GM12878 (cell line): ENCODE measurements around the gene CNOT10. TPM values are rescaled to one million over a fixed set of nuclear protein-coding genes. Genes with fewer than 3 reads are reported as not detected.

Experiments
- ATAC-seq: fragments of 200-7000 bp; cut with Tn5 transposase; 3 replicates; pipeline ENCODE4 v1.9.1; 2020; ENCODE audit warnings: mild to moderate bottlenecking, moderate library complexity
- BruUV-seq: library from RNA; stranded (reverse); fragments of 400-500 nt; replicated peaks from 2 replicates; lab custom pipeline; 2021; lab: Mats Ljungman, UMichigan
- CTCF ChIA-PET: fragments of 300-600 bp; sonication (Branson Sonifier 250); formaldehyde crosslinking; extraction: SDS; loops from one replicate; lab custom pipeline; 2021; ENCODE audit warnings: inconsistent platforms; lab: Yijun Ruan, JAX
- POLR2A ChIA-PET: fragments of 350-600 bp; formaldehyde crosslinking; extraction: SDS; loops from one replicate; lab custom pipeline; 2021; ENCODE audit warnings: inconsistent platforms; lab: Charles Lee
- RAD21 ChIA-PET: fragments of 300-600 bp; sonication (Branson Sonifier 250); formaldehyde crosslinking; loops from one replicate; lab custom pipeline; 2023; ENCODE audit warnings: antibody characterized with exemption; ENCODE audit not compliant: unreplicated experiment; lab: Charles Lee
- SMC1A ChIA-PET: fragments of 300-600 bp; sonication (Branson Sonifier 250); formaldehyde crosslinking; loops from one replicate; lab custom pipeline; 2023; ENCODE audit not compliant: unreplicated experiment, uncharacterized antibody; lab: Charles Lee
- DNase-seq: peaks from one replicate; pipeline ENCODE4 v3.0.0-alpha.2; 2011; ENCODE audit warnings: low read depth, low spot score
- FAIRE-seq: peaks from 3 replicates; lab custom pipeline; 2011; peaks lifted over from hg19 to GRCh38; lab: Jason Lieb, UNC
- H2AFZ ChIP-seq: 2 replicates; pipeline ENCODE4 v1.6.0; 2011; ENCODE audit warnings: low read depth, low read length, control low read depth; ENCODE audit not compliant: control insufficient read depth
- H3K27ac ChIP-seq: 2 replicates; pipeline ENCODE4 v1.5.1; 2011; ENCODE audit warnings: control low read depth; ENCODE audit not compliant: control insufficient read depth, insufficient read depth
- H3K27me3 ChIP-seq, 2 experiments: replicated peaks in 1 of 2; 2 replicates each; pipeline versions ENCODE4 v1.6.0 to v1.6.1; 2011; ENCODE audit warnings: low read length in 1 of 2; ENCODE audit not compliant: control insufficient read depth in 2 of 2, insufficient read depth in 2 of 2
- H3K36me3 ChIP-seq, 2 experiments: 2 replicates each; pipeline ENCODE4 v1.5.1; 2011; ENCODE audit warnings: low read length in 1 of 2; ENCODE audit not compliant: control insufficient read depth in 2 of 2, insufficient read depth in 2 of 2
- H3K4me1 ChIP-seq: 2 replicates; pipeline ENCODE4 v1.6.1; 2011; ENCODE audit warnings: mild to moderate bottlenecking, low read length, moderate library complexity, mixed read lengths; ENCODE audit not compliant: control insufficient read depth, insufficient read depth
- H3K4me2 ChIP-seq: 2 replicates; pipeline ENCODE4 v1.6.0; 2011; ENCODE audit warnings: control low read depth; ENCODE audit not compliant: control insufficient read depth, insufficient read depth
- H3K4me3 ChIP-seq: fragments of 200-600 bp; sonication (generic); 2 replicates; pipeline ENCODE4 v1.5.1; 2016
- H3K79me2 ChIP-seq: 2 replicates; pipeline ENCODE4 v1.6.0; 2011; ENCODE audit warnings: low read length; ENCODE audit not compliant: control insufficient read depth, insufficient read depth
- H3K9ac ChIP-seq: 2 replicates; pipeline ENCODE4 v1.8.0; 2011; ENCODE audit warnings: low read length, control low read depth, mixed read lengths; ENCODE audit not compliant: control insufficient read depth, insufficient read depth
- H3K9me3 ChIP-seq: replicated peaks from 3 replicates; pipeline ENCODE4 v1.5.1; 2011; ENCODE audit warnings: mild to moderate bottlenecking, low read length; ENCODE audit not compliant: control insufficient read depth, insufficient read depth
- H4K20me1 ChIP-seq: 2 replicates; pipeline ENCODE4 v1.6.0; 2011; ENCODE audit not compliant: control insufficient read depth, insufficient read depth
- CHD1 ChIP-seq: IDR thresholded peaks from 2 replicates; pipeline ENCODE4 v1.6.1; 2012; ENCODE audit warnings: low read depth, low read length, improper control_type of control experiment
- CHD2 ChIP-seq: IDR thresholded peaks from 2 replicates; pipeline ENCODE4 v1.6.1; 2011; ENCODE audit warnings: low read depth, low read length, improper control_type of control experiment, borderline replicate concordance
- E2F4 ChIP-seq: IDR thresholded peaks from 2 replicates; pipeline ENCODE4 v1.6.1; 2012; ENCODE audit warnings: low read depth, low read length, improper control_type of control experiment
- ETV6 ChIP-seq, 2 experiments: fragments of 450-650 bp in 1 of 2; IDR thresholded peaks in 1 of 2; conservative IDR thresholded peaks in 1 of 2; 2 replicates each; pipeline ENCODE4 v1.6.1; 2014; ENCODE audit warnings: antibody characterized with exemption in 1 of 2, borderline replicate concordance in 1 of 2, low read depth in 1 of 2, mild to moderate bottlenecking in 1 of 2, moderate library complexity in 1 of 2
- FOXM1 ChIP-seq: IDR thresholded peaks from 2 replicates; pipeline ENCODE4 v1.6.1; 2012; ENCODE audit warnings: low read depth, mild to moderate bottlenecking, inconsistent platforms, low read length, moderate library complexity
- HDAC2 ChIP-seq: fragments of 200-600 bp; sonication (generic); IDR thresholded peaks from 2 replicates; pipeline ENCODE4 v1.6.1; 2017
- IKZF2 ChIP-seq, 2 experiments: fragments of 450-650 bp; IDR thresholded peaks; 2 replicates each; pipeline ENCODE4 v1.6.1; 2017; ENCODE audit warnings: mild to moderate bottlenecking in 2 of 2, moderate library complexity in 2 of 2
- JUND ChIP-seq: IDR thresholded peaks from 2 replicates; pipeline ENCODE4 v1.6.1; 2012; ENCODE audit warnings: low read depth, mild to moderate bottlenecking, low read length, improper control_type of control experiment, moderate library complexity
- MXI1 ChIP-seq: fragments of 150-350 bp; IDR thresholded peaks from 2 replicates; pipeline ENCODE4 v1.6.1; 2011; ENCODE audit warnings: low read depth, mild to moderate bottlenecking, inconsistent platforms, low read length, improper control_type of control experiment
- MYB ChIP-seq: fragments of 150-350 bp; IDR thresholded peaks from 2 replicates; pipeline ENCODE4 v1.6.1; 2014; ENCODE audit warnings: mild to moderate bottlenecking, low read depth, low read length, borderline replicate concordance
- NR2F1 ChIP-seq: fragments of 450-650 bp; conservative IDR thresholded peaks from 2 replicates; pipeline ENCODE4 v1.6.1; 2017; ENCODE audit warnings: mild to moderate bottlenecking
- POLR2AphosphoS2 ChIP-seq: IDR thresholded peaks from 2 replicates; pipeline ENCODE4 v1.6.1; 2011; ENCODE audit warnings: low read depth, mild to moderate bottlenecking, low read length, improper control_type of control experiment, moderate library complexity
- POLR2AphosphoS5 ChIP-seq: IDR thresholded peaks from 2 replicates; pipeline ENCODE4 v1.6.1; 2011; ENCODE audit warnings: mild to moderate bottlenecking, low read length, inconsistent platforms
- TCF7 ChIP-seq: IDR thresholded peaks from 2 replicates; pipeline ENCODE4 v1.6.1; 2014; ENCODE audit warnings: antibody characterized with exemption, borderline replicate concordance
- YY1 ChIP-seq: IDR thresholded peaks from 2 replicates; pipeline ENCODE4 v1.6.1; 2011; ENCODE audit warnings: low read depth, mild to moderate bottlenecking, low read length
- ZNF207 ChIP-seq: fragments of 450-650 bp; IDR thresholded peaks from 2 replicates; pipeline ENCODE4 v1.6.1; 2014; ENCODE audit warnings: antibody characterized with exemption, mild to moderate bottlenecking, borderline replicate concordance
- ZZZ3 ChIP-seq: IDR thresholded peaks from 2 replicates; pipeline ENCODE4 v1.6.1; 2011; ENCODE audit warnings: low read depth; ENCODE audit not compliant: control insufficient read depth, insufficient read length
- WGBS: methylation state at CpG from one replicate; pipeline ENCODE4 v1.1.6; 2016; ENCODE audit warnings: low lambda C conversion rate; ENCODE audit not compliant: insufficient replicate concordance, insufficient coverage; ENCODE audit errors: missing lambda C conversion rate; 5-methylcytosine and 5-hydroxymethylcytosine counted together
- in situ Hi-C: fragments of 300-500 bp; cut with MboI; formaldehyde crosslinking; loops from 9 replicates; pipeline ENCODE4 v1.14.3; 2018; ENCODE audit warnings: mixed read lengths
- intact Hi-C: fragments of 100-400 bp; cut with micrococcal nuclease; formaldehyde crosslinking; loops from one replicate; pipeline ENCODE4 v1.14.2; 2022; ENCODE audit not compliant: unreplicated experiment
- polyA plus RNA-seq, 11 experiments: library from polyadenylated mRNA; depleted of rRNA in 4 of 11; unstranded in 6 of 11; stranded (reverse) in 5 of 11; fragments of >200 nt; fragmentation: Nextera tagmentation in 4 of 11; fragmentation: Illumina TruSeq in 1 of 11; extraction: Ambion mirVana in 4 of 11; extraction: Trizol in 1 of 11; gene quantifications; 1 replicate in 1 of 11; 2 replicates in 10 of 11; pipeline versions ENCODE4 v1.2.1 to v1.2.3, GENCODE V29; 2011 to 2016; ENCODE audit warnings: inconsistent platforms in 2 of 11, missing spikeins in 2 of 11, low read depth in 1 of 11
- total RNA-seq, 4 experiments: library from RNA; depleted of rRNA in 3 of 4; stranded (reverse); fragments of >200 nt in 3 of 4; fragmentation: Illumina TruSeq in 1 of 4; extraction: Trizol in 1 of 4; gene quantifications; 2 replicates each; pipeline versions ENCODE4 v1.2.1 to v1.2.3, GENCODE V29; 2013 to 2021

Gene CNOT10
- total and polyA plus RNA-seq, 10 of the 15 experiments (the other 5 are each of a cell fraction or from before 2014, with no cell fraction given), result 18.2 to 51.9 (median 45.5) TPM

DNA sequence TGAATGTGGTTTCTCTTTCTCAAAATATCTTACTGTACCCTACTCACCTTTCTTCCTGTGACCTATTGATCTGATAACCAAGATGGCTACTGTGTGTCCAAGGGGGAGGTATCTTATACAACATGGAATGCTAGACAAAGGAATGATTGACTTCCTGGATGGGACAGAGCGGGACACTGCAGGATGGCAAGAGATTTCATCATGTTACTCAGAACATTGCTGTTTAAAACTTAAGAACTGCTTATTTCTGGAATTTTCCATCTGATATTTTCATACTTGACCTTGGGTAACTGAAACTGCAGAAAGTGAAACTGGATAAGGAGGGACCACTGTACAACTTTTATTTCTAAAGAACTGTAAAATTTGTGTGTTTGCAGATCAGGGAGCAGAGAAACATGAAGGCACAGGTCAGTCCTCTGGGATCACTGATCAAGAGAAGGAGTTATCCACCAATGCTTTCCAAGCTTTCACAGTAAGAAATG is 18.5 kb downstream of the CNOT10 start:
- Histone ChIP-seq H3K27ac (peak overlapping the region; percentile 55), H3K9ac (peak overlapping the region; percentile 20; the same call in 1 of the 2 replicates), H3K27me3 (no peaks in the 10 kb centered on the region), H3K4me2 (peak overlapping the region; percentile 65), H3K9me3 (peaks cover 3% of the 10 kb centered on the region; the same call in 2 of the 3 replicates), H3K4me3 (no peak overlapping the region), H3K36me3 (peaks cover 0 to 12% of the 10 kb centered on the region in 2 experiments; a peak in 2 of 4 replicates), H2AFZ (no peak overlapping the region; the same call in 1 of the 2 replicates), H4K20me1 (no peaks in the 10 kb centered on the region), H3K4me1 (peaks cover 12% of the 10 kb centered on the region), H3K79me2 (peaks cover 27% of the 10 kb centered on the region)
- SMC1A ChIA-PET, result interaction anchor here (2.8 kb wide), 1 partner anchor 14 kb away, joined by 13 read pairs; no protein-coding TSS in a partner anchor
- in situ Hi-C loops (no loop called here), intact Hi-C loops (no loop called here)
- WGBS, result 100% methylated on average over 1 of the region's 1 CpG
- POLR2A ChIA-PET, result no interaction called here
- peak; percentile 45 for ATAC-seq
- RAD21 ChIA-PET, result no interaction called here
- CTCF ChIA-PET, result interaction anchor here (1.2 kb wide), 1 partner anchor 14 kb away, joined by 3 read pairs; no protein-coding TSS in a partner anchor
- no TSS peak for BruUV-seq
- peak; percentile 13 for FAIRE-seq
- TF ChIP-seq IKZF2 (IDR thresholded peaks at IDR 0.05) (peak; percentile 31 to 33; a peak in 2 of 4 replicates), ETV6 (conservative IDR thresholded peaks at IDR 0.05 in 1 of 2, IDR thresholded peaks at IDR 0.05 in 1 of 2; ENCODE audit: borderline replicate concordance in 1 of 2, low read depth in 1 of 2) (no peak), YY1 (peak; percentile 47; the same call in 1 of the 2 replicates)
- no peak for DNase-seq

- Histone ChIP-seq H3K27me3 (no peaks in the 10 kb centered on the region), H3K4me3 (no peak overlapping the region), H3K4me1 (peaks cover 10% of the 10 kb centered on the region), H3K27ac (no peak overlapping the region), H3K4me2 (no peak overlapping the region), H3K36me3 (peaks cover 2 to 12% of the 10 kb centered on the region in 2 experiments; a peak in 3 of 4 replicates), H3K79me2 (peaks cover 20% of the 10 kb centered on the region), H3K9me3 (peaks cover 3% of the 10 kb centered on the region; the same call in 2 of the 3 replicates), H4K20me1 (no peaks in the 10 kb centered on the region), H2AFZ (no peak overlapping the region), H3K9ac (no peak overlapping the region)
- intact Hi-C loops (no loop called here), in situ Hi-C loops (no loop called here)
- ChIA-PET RAD21 (interaction anchor here (0.7 kb wide), 1 partner anchor 17 kb away, joined by 3 read pairs; no protein-coding TSS in a partner anchor), CTCF (interaction anchor here (1.1 to 1.3 kb wide), 2 partner anchors 10 to 369 kb away, joined by 3 to 6 read pairs; no protein-coding TSS in a partner anchor), SMC1A (interaction anchor here (1.2 to 2.8 kb wide), 5 partner anchors 8 to 229 kb away, joined by 4 to 13 read pairs (median 4); no protein-coding TSS in a partner anchor), POLR2A (interaction anchor here (0.6 to 1.1 kb wide), 4 partner anchors 12 to 217 kb away, joined by 3 to 5 read pairs (median 4); partner anchors contain the start of gene CNOT10)
- 75% methylated on average over 2 of the region's 2 CpGs for whole genome bisulfite sequencing
- no peak for ATAC-seq
- no peak for DNase-seq
- FAIRE-seq, result no peak
- TSS peak; percentile 8 for BruUV-seq
- TF ChIP-seq JUND (no peak), CHD1 (no peak), HDAC2 (no peak), NR2F1 (no peak), FOXM1 (no peak), TCF7 (no peak), POLR2AphosphoS5 (no peak), CHD2 (no peak), E2F4 (no peak), ZNF207 (no peak), MXI1 (no peak), MYB (no peak), ZZZ3 (no peak), POLR2AphosphoS2 (no peak)
These were observed 20.2 kb downstream of the CNOT10 start for GRCh38 chr3:32705232-32705631.
